Metanephros (tissue), 2 donors: ENCODE measurements around the gene ITGA2B. TPM values are rescaled to one million over a fixed set of nuclear protein-coding genes. Genes with fewer than 3 reads are reported as not detected.

Experiments used
- small RNA-seq: library from RNA; depleted of rRNA; stranded (forward); fragments of <200 nt; gene quantifications from one replicate; pipeline ENCODE3, GENCODE V24; 2014; ENCODE audit warnings: low replicate concordance
- total RNA-seq: library from RNA; depleted of rRNA; stranded (reverse); fragments of >200 nt; gene quantifications from one replicate; pipeline ENCODE4 v1.2.3, GENCODE V29; 2014

Gene ITGA2B
- total RNA-seq = 9.3 TPM

GRCh38 chr17:44389281-44389680 is at the start of gene ITGA2B:
Gene ITGA2B, minus strand, starts transcription at chr17:44389649. Its CDS starts 176 bp downstream, at chr17:44389473.

GRCh38 chr17:44363613-44364159 is 25.8 kb downstream of the ITGA2B start, which contains the start of gene FAM171A2:
Gene FAM171A2, minus strand, starts transcription at chr17:44363853. Its CDS starts 139 bp downstream, at chr17:44363714.

GRCh38 chr17:44344939-44345453 is 44.5 kb downstream of the ITGA2B start, which contains the start of gene GRN:
Gene GRN, plus strand, starts transcription at chr17:44345302. Its CDS starts 3,863 bp downstream, at chr17:44349165.

GRCh38 chr17:44324571-44325275 is 64.7 kb downstream of the ITGA2B start, which contains the start of gene SLC25A39:
Gene SLC25A39, minus strand, starts transcription at chr17:44324823. Its CDS starts 1,261 bp downstream, at chr17:44323562.

Small RNAs within 50 kb of the gene (small RNA-seq; reads per million reads assigned to genes)
- not detected for gene RN7SL258P

Other genes with a start within 250 kb of the ITGA2B start
- gene HROB, start 247.7 kb downstream of the ITGA2B start, total RNA-seq = 2.5 TPM
- 5.7 TPM for gene ASB16, start 218.9 kb downstream of the ITGA2B start, total RNA-seq
- 36.3 TPM for gene TMUB2, start 202.7 kb downstream of the ITGA2B start, total RNA-seq
- 34.6 TPM for gene ATXN7L3, start 189.8 kb downstream of the ITGA2B start, total RNA-seq
- 75.9 TPM for gene UBTF, start 170.0 kb downstream of the ITGA2B start, total RNA-seq
- 72.8 TPM for gene SLC4A1, start 121.5 kb downstream of the ITGA2B start, total RNA-seq
- 6.0 TPM for gene RUNDC3A, start 81.0 kb downstream of the ITGA2B start, total RNA-seq
- gene SLC25A39, start 64.8 kb downstream of the ITGA2B start, total RNA-seq = 168 TPM
- gene GRN, start 44.3 kb downstream of the ITGA2B start, total RNA-seq = 232 TPM
- 24.0 TPM for gene FAM171A2, start 25.8 kb downstream of the ITGA2B start, total RNA-seq
- gene GPATCH8, start 113.8 kb upstream of the ITGA2B start, total RNA-seq = 40.3 TPM
- gene FZD2, start 167.8 kb upstream of the ITGA2B start, total RNA-seq = 37.4 TPM